ENCODE results near the gene GLRX2. TPM values are rescaled to one million over a fixed set of nuclear protein-coding genes. Genes with fewer than 3 reads are reported as not detected.

GLRX2 gene
- total and polyA plus RNA-seq, 2 of the 8 experiments (the other 6 are each of a cell fraction or from before 2014, with no cell fraction given): 4.8 to 13.5 TPM

DNA sequence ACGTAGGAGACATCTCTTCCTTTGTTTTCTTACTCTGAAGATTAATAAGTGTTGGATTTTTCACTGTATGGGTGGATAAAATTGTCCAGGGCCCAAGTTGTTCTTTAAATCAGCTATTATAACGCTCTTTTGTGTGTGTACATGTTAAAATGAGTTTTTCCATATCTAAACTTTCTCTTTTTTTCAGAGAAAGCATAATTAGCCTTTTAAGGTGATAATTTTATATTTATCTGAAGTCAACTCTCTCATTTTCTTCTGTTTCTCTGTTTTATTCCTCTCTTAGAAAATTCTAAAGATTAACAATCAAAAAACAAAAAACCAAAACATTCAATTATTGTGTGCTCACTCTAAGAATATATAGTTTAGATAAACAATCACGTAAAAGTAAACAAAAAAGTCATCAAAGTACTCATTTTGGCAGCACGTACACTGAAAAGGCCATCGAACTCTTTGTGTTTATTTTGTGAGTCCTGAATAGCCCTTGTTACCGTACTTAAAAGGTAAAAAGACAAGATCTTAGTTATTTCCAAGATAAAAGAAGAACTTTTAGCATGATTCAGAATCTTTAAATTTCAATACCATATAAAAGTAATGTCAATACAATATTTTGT lies 9.4 kb upstream of the GLRX2 start:
- no peaks in the 10 kb centered on the region for H4K20me1 ChIP-seq (replicated peaks in 1 of 2; ENCODE audit: control insufficient read depth in 1 of 2, insufficient read depth in 2 of 2, low read length in 2 of 2)
- no peak overlapping the region for H3K56ac ChIP-seq (replicated peaks; ENCODE audit: insufficient read length, low read depth, low read length)
- no peak overlapping the region for H4K91ac ChIP-seq (replicated peaks; ENCODE audit: insufficient read length, low read length)
- H2BK20ac ChIP-seq (ENCODE audit: low read length): no peak overlapping the region
- H3K4me1 ChIP-seq (replicated peaks in 1 of 4; ENCODE audit: control insufficient read depth in 3 of 4, insufficient read depth in 4 of 4, low read length in 3 of 4): peaks cover 0 to 17% (median 4%) of the 10 kb centered on the region in 4 experiments; a peak in 5 of 7 replicates
- peaks cover 0 to 1% (median 0%) of the 10 kb centered on the region in 4 experiments; a peak in 1 of 7 replicates for H3K27me3 ChIP-seq (replicated peaks in 1 of 4; ENCODE audit: control insufficient read depth in 3 of 4, extremely low read depth in 1 of 4, insufficient read depth in 3 of 4, low read length in 3 of 4)
- H2AK5ac ChIP-seq (ENCODE audit: low read depth, low read length): no peak overlapping the region
- no peak overlapping the region for H4K8ac ChIP-seq (ENCODE audit: extremely low read depth, insufficient read depth, low read length)
- no peak overlapping the region for H2BK120ac ChIP-seq (replicated peaks; ENCODE audit: low read depth, low read length)
- H3K23me2 ChIP-seq (ENCODE audit: low read depth, low read length): no peaks in the 10 kb centered on the region
- 91% methylated on average over 6 of the region's 6 CpGs; no CpG with 5 or more reads in 1 of the 2 experiments for WGBS, 2 experiments (ENCODE audit: extremely low coverage in 1 of 2, insufficient coverage in 1 of 2, insufficient read length in 1 of 2, insufficient replicate concordance in 2 of 2, low coverage in 1 of 2, low lambda C conversion rate in 2 of 2, missing lambda C conversion rate in 1 of 2)
- H3K79me1 ChIP-seq (ENCODE audit: low read depth, low read length): no peaks in the 10 kb centered on the region
- H3K27ac ChIP-seq (ENCODE audit: low read depth, low read length): no peak overlapping the region
- H4K5ac ChIP-seq (ENCODE audit: insufficient read length, low read depth, low read length): no peak overlapping the region
- no peak overlapping the region for H3K14ac ChIP-seq (ENCODE audit: insufficient read length)
- no peaks in the 10 kb centered on the region; a peak in 1 of 4 replicates for H3K9me3 ChIP-seq (ENCODE audit: insufficient read depth in 2 of 2, low read depth in 1 of 2, low read length in 1 of 2)
- DNase-seq (ENCODE audit: low read depth in 1 of 2, low spot score in 2 of 2) (no peak), FAIRE-seq (no peak)
- H3K4me2 ChIP-seq (ENCODE audit: insufficient read depth in 1 of 2, low read depth in 2 of 2, low read length in 2 of 2): no peak overlapping the region
- no peak overlapping the region for H2AFZ ChIP-seq (ENCODE audit: low read length)
- H2BK12ac ChIP-seq (ENCODE audit: low read depth, low read length): no peak overlapping the region
- no peak overlapping the region for H3K4ac ChIP-seq (replicated peaks; ENCODE audit: insufficient read length, low read depth, low read length)
- CTCF ChIA-PET (ENCODE audit: partially characterized antibody): interaction anchor here (1.4 to 1.8 kb wide), 2 partner anchors 21 to 44 kb away, joined by 5 read pairs; no protein-coding TSS in a partner anchor
- no peaks in the 10 kb centered on the region for H3K36me3 ChIP-seq (ENCODE audit: control insufficient read depth in 2 of 4, insufficient read depth in 4 of 4, low read length in 3 of 4)
- no peak overlapping the region for H2BK15ac ChIP-seq (ENCODE audit: low read length)
- no peaks in the 10 kb centered on the region for H3K79me2 ChIP-seq (ENCODE audit: control insufficient read depth in 1 of 2, insufficient read depth in 2 of 2, low read length in 2 of 2)
- no peak overlapping the region for H3K9ac ChIP-seq (replicated peaks in 1 of 4; ENCODE audit: extremely low read depth in 1 of 4, low read depth in 3 of 4, low read length in 3 of 4)
- H2BK5ac ChIP-seq (ENCODE audit: low read depth, low read length): no peak overlapping the region
- H3K18ac ChIP-seq (ENCODE audit: extremely low read depth, low read length): no peak overlapping the region
- POLR2A ChIA-PET (ENCODE audit: partially characterized antibody): no interaction called here
- H3K4me3 ChIP-seq (ENCODE audit: extremely low read depth in 1 of 4, insufficient read depth in 2 of 4, low read depth in 3 of 4, low read length in 4 of 4): no peak overlapping the region
- H3K23ac ChIP-seq (ENCODE audit: insufficient read length): no peak overlapping the region
- TF ChIP-seq SP1 (IDR thresholded peaks at IDR 0.05; ENCODE audit: low read depth, low read length) (no peak), SAP30 (IDR thresholded peaks at IDR 0.05; ENCODE audit: insufficient read depth, insufficient replicate concordance, low read length) (no peak), KDM4A (IDR thresholded peaks at IDR 0.05; ENCODE audit: low read depth, low read length, severe bottlenecking) (no peak), ZNF274 (IDR thresholded peaks at IDR 0.05; ENCODE audit: borderline replicate concordance, extremely low read depth, low read length) (no peak), TAF7 (optimal IDR thresholded peaks at IDR 0.05; ENCODE audit: borderline replicate concordance, low read depth, low read length) (no peak), CBX5 (IDR thresholded peaks at IDR 0.05; ENCODE audit: low read depth, low read length) (no peak), SIRT6 (IDR thresholded peaks at IDR 0.05; ENCODE audit: low read length) (no peak), PHF8 (conservative IDR thresholded peaks at IDR 0.05; ENCODE audit: low read depth, low read length) (no peak), MAX (IDR thresholded peaks at IDR 0.05) (no peak), NANOG (IDR thresholded peaks at IDR 0.05; ENCODE audit: insufficient read depth, low read depth, low read length, poor library complexity, severe bottlenecking) (no peak), TCF12 (IDR thresholded peaks at IDR 0.05; ENCODE audit: low read depth, low read length) (no peak), TAF1 (IDR thresholded peaks at IDR 0.05; ENCODE audit: low read depth, low read length) (no peak)
- TF ChIP-seq, protein P1, sequence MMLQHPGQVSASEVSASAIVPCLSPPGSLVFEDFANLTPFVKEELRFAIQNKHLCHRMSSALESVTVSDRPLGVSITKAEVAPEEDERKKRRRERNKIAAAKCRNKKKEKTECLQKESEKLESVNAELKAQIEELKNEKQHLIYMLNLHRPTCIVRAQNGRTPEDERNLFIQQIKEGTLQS (IDR thresholded peaks at IDR 0.05; ENCODE audit: insufficient read depth, low read depth, low read length): no peak
